NCI-H82 (cell line): ENCODE measurements around the gene OGG1.

Experiments
- DNase-seq: peaks from one replicate; lab custom pipeline; 2025; lab: John Stamatoyannopoulos, UW

The OGG1 gene

GRCh38 chr3:9749645-9750555, at the start of gene OGG1:
Gene OGG1, plus strand, starts transcription at chr3:9749952. Its CDS starts 335 bp downstream, at chr3:9750287.
- peak; percentile 99 for DNase-seq

GRCh38 chr3:9700536-9700935, 49.2 kb upstream of the OGG1 start:
- DNase-seq: no peak

- no peak for DNase-seq
Measured at GRCh38 chr3:9701006-9701405, 48.7 kb upstream of the OGG1 start.

GRCh38 chr3:9701711-9702110, 48.0 kb upstream of the OGG1 start:
- no peak for DNase-seq

- DNase-seq: no peak
Measured at GRCh38 chr3:9703240-9703639, 46.5 kb upstream of the OGG1 start.

- DNase-seq: peak; percentile 23
Measured at GRCh38 chr3:9703736-9704346, 45.9 kb upstream of the OGG1 start, which contains the start of gene CPNE9. Gene CPNE9, plus strand, starts transcription at chr3:9703833. Its CDS starts 164 bp downstream, at chr3:9703997.

- peak; percentile 73 for DNase-seq
Measured at GRCh38 chr3:9704347-9705322, 45.1 kb upstream of the OGG1 start.

GRCh38 chr3:9710174-9710739, 39.5 kb upstream of the OGG1 start:
- no peak for DNase-seq

GRCh38 chr3:9712415-9712814, 37.3 kb upstream of the OGG1 start:
- DNase-seq: no peak

GRCh38 chr3:9713142-9713541, 36.6 kb upstream of the OGG1 start:
- DNase-seq: no peak

GRCh38 chr3:9715136-9715535, 34.6 kb upstream of the OGG1 start:
- DNase-seq: peak; percentile 29

GRCh38 chr3:9715764-9716437, 33.9 kb upstream of the OGG1 start:
- DNase-seq: no peak

GRCh38 chr3:9716801-9717555, 32.8 kb upstream of the OGG1 start:
- DNase-seq: no peak

GRCh38 chr3:9717563-9717962, 32.2 kb upstream of the OGG1 start:
- no peak for DNase-seq

- no peak for DNase-seq
Measured at GRCh38 chr3:9718118-9718517, 31.6 kb upstream of the OGG1 start.

- no peak for DNase-seq
Measured at GRCh38 chr3:9721015-9721699, 28.6 kb upstream of the OGG1 start.

- DNase-seq: no peak
Measured at GRCh38 chr3:9721700-9722060, 28.1 kb upstream of the OGG1 start.

- no peak for DNase-seq
Measured at GRCh38 chr3:9725775-9726515, 23.8 kb upstream of the OGG1 start.

GRCh38 chr3:9727041-9727595, 22.6 kb upstream of the OGG1 start:
- peak; percentile 78 for DNase-seq
